HepG2 (cell line): Measurements from ENCODE around the gene TIMM9. TPM values are rescaled to one million over a fixed set of nuclear protein-coding genes. Genes with fewer than 3 reads are reported as not detected.
A peak's percentile ranks its signal among the peaks of the same experiment; 100 is the strongest.

Experiments used
- ATF7-NPFF ChIP-seq: sonication (generic); formaldehyde crosslinking; IDR thresholded peaks from 2 replicates; pipeline ENCODE4 v1.8.1; 2023; ENCODE audit warnings: mild to moderate bottlenecking, low read depth, missing genetic modification reagents, moderate library complexity
- CENPT ChIP-seq: sonication (generic); formaldehyde crosslinking; IDR thresholded peaks from 2 replicates; pipeline ENCODE4 v1.8.0; 2022; ENCODE audit warnings: low read depth, mild to moderate bottlenecking, moderate library complexity, missing genetic modification reagents
- CREM ChIP-seq, 2 experiments: sonication (generic) in 1 of 2; formaldehyde crosslinking in 1 of 2; IDR thresholded peaks; 2 replicates each; pipeline versions ENCODE4 v1.4.0 to v1.6.1; 2016 to 2020; ENCODE audit warnings: antibody characterized with exemption in 1 of 2, mild to moderate bottlenecking in 1 of 2, missing genetic modification reagents in 1 of 2
- E2F5 ChIP-seq: sonication (generic); formaldehyde crosslinking; conservative IDR thresholded peaks from 2 replicates; pipeline ENCODE4 v1.4.0; 2020; ENCODE audit warnings: missing genetic modification reagents
- PBX3 ChIP-seq: sonication (generic); formaldehyde crosslinking; IDR thresholded peaks from 2 replicates; pipeline ENCODE4 v1.8.1; 2023; ENCODE audit warnings: missing genetic modification reagents, inconsistent platforms, borderline replicate concordance
- RARA ChIP-seq: IDR thresholded peaks from 2 replicates; pipeline ENCODE4 v1.6.1; 2016; ENCODE audit warnings: missing genetic modification reagents, missing compliant biosample characterization
- STAT5B ChIP-seq: sonication (generic); formaldehyde crosslinking; IDR thresholded peaks from 2 replicates; pipeline ENCODE4 v1.4.0; 2020; ENCODE audit warnings: missing genetic modification reagents
- TRAFD1 ChIP-seq: sonication (generic); formaldehyde crosslinking; IDR thresholded peaks from 2 replicates; pipeline ENCODE4 v1.5.1; 2020; ENCODE audit warnings: missing genetic modification reagents, mild to moderate bottlenecking, borderline replicate concordance
- ZNF121 ChIP-seq: sonication (generic); formaldehyde crosslinking; IDR thresholded peaks from 2 replicates; pipeline ENCODE4 v1.5.0; 2020; ENCODE audit warnings: mild to moderate bottlenecking, missing genetic modification reagents
- ZNF142 ChIP-seq: sonication (generic); formaldehyde crosslinking; IDR thresholded peaks from 2 replicates; pipeline ENCODE4 v1.4.0; 2020; ENCODE audit warnings: missing genetic modification reagents
- ZNF350 ChIP-seq: sonication (generic); formaldehyde crosslinking; IDR thresholded peaks from 2 replicates; pipeline ENCODE4 v1.4.0; 2020; ENCODE audit warnings: mild to moderate bottlenecking, low read depth, missing genetic modification reagents, borderline replicate concordance
- ZNF510 ChIP-seq: sonication (generic); formaldehyde crosslinking; IDR thresholded peaks from 2 replicates; pipeline ENCODE4 v1.4.0; 2020; ENCODE audit warnings: low read depth, mild to moderate bottlenecking, missing genetic modification reagents
- ZNF7 ChIP-seq: IDR thresholded peaks from 2 replicates; pipeline ENCODE4 v1.6.1; 2016; ENCODE audit warnings: missing biosample characterization, missing genetic modification reagents
- ZNF737 ChIP-seq: sonication (generic); formaldehyde crosslinking; IDR thresholded peaks from 2 replicates; pipeline ENCODE4 v1.5.0; 2020; ENCODE audit warnings: missing genetic modification reagents, mild to moderate bottlenecking, borderline replicate concordance
- ZNF770 ChIP-seq: sonication (generic); formaldehyde crosslinking; IDR thresholded peaks from 2 replicates; pipeline ENCODE4 v1.5.0; 2020; ENCODE audit warnings: mild to moderate bottlenecking, missing genetic modification reagents
- polyA plus RNA-seq, 8 experiments: library from polyadenylated mRNA; depleted of rRNA in 3 of 8; stranded (reverse) in 7 of 8; unstranded in 1 of 8; fragments of >200 nt; fragmentation: Illumina TruSeq in 4 of 8; extraction: Trizol in 4 of 8; gene quantifications; 2 replicates each; pipeline versions ENCODE4 v1.2.1 to v1.2.3, GENCODE V29; 2011 to 2016; ENCODE audit warnings: low read depth in 4 of 8, missing spikeins in 1 of 8, mixed read lengths in 1 of 8; ENCODE audit not compliant: insufficient read depth in 1 of 8
- total RNA-seq, 5 experiments: library from RNA; depleted of rRNA; stranded (reverse); fragments of >200 nt; fragmentation: Illumina TruSeq; extraction: Trizol; gene quantifications; 2 replicates each; pipeline ENCODE4 v1.2.3, GENCODE V29; 2016; ENCODE audit warnings: low read depth in 1 of 5

Gene TIMM9
- total and polyA plus RNA-seq, 2 of the 13 experiments (the other 11 are each of a cell fraction or from before 2014, with no cell fraction given): 30.5 to 42.5 TPM

GRCh38 chr14:58395812-58396788, 31.2 kb downstream of the TIMM9 start, which contains the start of gene TOMM20L (continued):
- TF ChIP-seq E2F5 (CRISPR knock-in tag): peak; percentile 24; the same call in 1 of the 2 replicates
- TF ChIP-seq ZNF121: no peak
- TF ChIP-seq PBX3 (CRISPR knock-in tag): 0 out of 2 replicates have a peak, but pooled peaks have one; percentile 10
- no peak for TF ChIP-seq ZNF737 (CRISPR knock-in tag)
- no peak for TF ChIP-seq ZNF7 (CRISPR knock-in tag)
- TF ChIP-seq CENPT (CRISPR knock-in tag): no peak
- TF ChIP-seq ZNF350 (CRISPR knock-in tag): no peak
- 0 out of 2 replicates have a peak, but pooled peaks have one; percentile 35 for TF ChIP-seq ZNF510 (CRISPR knock-in tag)
- TF ChIP-seq CREM (IDR thresholded peaks at IDR 0.05): no peak
- no peak for TF ChIP-seq CREM (CRISPR knock-in tag; IDR thresholded peaks at IDR 0.05)
- no peak for TF ChIP-seq RARA (CRISPR knock-in tag)
- TF ChIP-seq ZNF142 (CRISPR knock-in tag): peak; percentile 79; the same call in 1 of the 2 replicates
- no peak for TF ChIP-seq TRAFD1 (CRISPR knock-in tag)
- no peak for TF ChIP-seq STAT5B (CRISPR knock-in tag)
- peak; percentile 39 for TF ChIP-seq ATF7-NPFF
- TF ChIP-seq ZNF770 (CRISPR knock-in tag): peak; percentile 83
